Tongue (tissue), 2 donors: ENCODE data around the gene WASHC2C. TPM values are rescaled to one million over a fixed set of nuclear protein-coding genes. Genes with fewer than 3 reads are reported as not detected.
"Not testable (repeated sequence)": the region's sequence is repeated elsewhere in the genome, so short reads cannot be mapped to it uniquely, and the experiment has no call there.

Experiments
- DNase-seq: peaks from one replicate; pipeline ENCODE4 v3.0.0-alpha.2; 2015
- total RNA-seq: library from RNA; depleted of rRNA; stranded (reverse); fragments of >200 nt; gene quantifications from one replicate; pipeline ENCODE4 v1.2.3, GENCODE V29; 2014

WASHC2C gene, protein sequence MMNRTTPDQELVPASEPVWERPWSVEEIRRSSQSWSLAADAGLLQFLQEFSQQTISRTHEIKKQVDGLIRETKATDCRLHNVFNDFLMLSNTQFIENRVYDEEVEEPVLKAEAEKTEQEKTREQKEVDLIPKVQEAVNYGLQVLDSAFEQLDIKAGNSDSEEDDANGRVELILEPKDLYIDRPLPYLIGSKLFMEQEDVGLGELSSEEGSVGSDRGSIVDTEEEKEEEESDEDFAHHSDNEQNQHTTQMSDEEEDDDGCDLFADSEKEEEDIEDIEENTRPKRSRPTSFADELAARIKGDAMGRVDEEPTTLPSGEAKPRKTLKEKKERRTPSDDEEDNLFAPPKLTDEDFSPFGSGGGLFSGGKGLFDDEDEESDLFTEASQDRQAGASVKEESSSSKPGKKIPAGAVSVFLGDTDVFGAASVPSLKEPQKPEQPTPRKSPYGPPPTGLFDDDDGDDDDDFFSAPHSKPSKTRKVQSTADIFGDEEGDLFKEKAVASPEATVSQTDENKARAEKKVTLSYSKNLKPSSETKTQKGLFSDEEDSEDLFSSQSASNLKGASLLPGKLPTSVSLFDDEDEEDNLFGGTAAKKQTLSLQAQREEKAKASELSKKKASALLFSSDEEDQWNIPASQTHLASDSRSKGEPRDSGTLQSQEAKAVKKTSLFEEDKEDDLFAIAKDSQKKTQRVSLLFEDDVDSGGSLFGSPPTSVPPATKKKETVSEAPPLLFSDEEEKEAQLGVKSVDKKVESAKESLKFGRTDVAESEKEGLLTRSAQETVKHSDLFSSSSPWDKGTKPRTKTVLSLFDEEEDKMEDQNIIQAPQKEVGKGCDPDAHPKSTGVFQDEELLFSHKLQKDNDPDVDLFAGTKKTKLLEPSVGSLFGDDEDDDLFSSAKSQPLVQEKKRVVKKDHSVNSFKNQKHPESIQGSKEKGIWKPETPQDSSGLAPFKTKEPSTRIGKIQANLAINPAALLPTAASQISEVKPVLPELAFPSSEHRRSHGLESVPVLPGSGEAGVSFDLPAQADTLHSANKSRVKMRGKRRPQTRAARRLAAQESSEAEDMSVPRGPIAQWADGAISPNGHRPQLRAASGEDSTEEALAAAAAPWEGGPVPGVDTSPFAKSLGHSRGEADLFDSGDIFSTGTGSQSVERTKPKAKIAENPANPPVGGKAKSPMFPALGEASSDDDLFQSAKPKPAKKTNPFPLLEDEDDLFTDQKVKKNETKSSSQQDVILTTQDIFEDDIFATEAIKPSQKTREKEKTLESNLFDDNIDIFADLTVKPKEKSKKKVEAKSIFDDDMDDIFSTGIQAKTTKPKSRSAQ (N-terminal part only)
- total RNA-seq: 59.0 TPM

DNA sequence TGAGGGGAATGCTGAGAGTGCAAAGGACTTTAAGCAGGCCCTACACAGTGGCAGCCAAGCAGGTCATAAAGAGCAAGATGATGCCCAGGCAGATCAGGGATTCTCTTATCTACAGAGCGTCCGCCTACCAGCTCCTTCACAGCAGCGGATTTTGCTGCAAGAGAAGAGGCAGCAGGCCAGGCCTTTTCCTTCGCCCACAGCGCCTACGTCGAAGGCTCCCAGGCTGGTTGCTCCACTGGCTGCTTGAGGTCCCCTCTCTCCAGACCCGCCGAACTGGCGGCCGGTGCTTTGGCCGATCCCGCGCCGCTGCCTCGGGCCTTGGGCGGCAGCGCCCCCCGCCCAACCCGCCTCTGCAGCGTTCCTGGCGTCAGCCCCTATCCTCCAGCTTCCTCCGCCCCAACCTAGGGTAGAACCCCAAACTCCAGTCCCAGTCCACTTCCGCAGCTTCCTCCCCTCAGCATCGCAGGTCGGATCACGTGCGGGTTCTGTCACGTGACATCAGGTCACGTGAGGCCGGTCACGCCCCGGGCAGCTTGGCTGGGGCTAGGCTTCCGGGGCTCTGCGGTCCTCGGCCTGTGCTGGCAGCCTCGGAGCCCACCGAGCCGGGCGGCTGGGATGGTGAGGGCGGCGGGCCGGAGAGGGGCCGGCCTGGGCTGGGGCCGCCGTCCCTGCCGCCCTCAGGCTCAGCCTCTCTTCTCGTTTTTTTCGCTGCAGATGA, at the start of gene WASHC2C:
Gene WASHC2C (plus strand): TSS at position 564 of the 718 bp plus-strand sequence. CDS start 52 bp downstream, at position 616.
- DNase-seq: peak; percentile 93

DNA sequence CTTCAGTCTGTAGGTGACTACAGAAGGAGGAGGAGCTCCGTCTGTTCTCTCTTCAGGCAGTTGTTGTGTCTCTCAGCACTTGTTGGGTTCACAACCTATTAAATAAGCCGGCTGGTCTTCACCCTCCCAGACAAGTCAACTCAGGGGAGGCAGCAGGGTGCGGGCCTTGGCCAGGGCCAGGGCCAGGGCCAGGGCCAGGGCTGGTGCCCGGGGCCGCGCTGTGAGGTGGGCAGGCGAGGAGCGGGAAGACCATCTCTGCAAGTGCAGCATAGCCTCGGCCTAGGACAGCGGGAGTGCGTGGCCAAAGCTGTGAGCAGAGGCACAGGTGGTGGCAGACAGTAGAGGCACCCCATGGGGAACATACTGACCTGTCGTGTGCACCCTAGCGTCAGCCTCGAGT, 48.6 kb upstream of the WASHC2C start:
- not testable (repeated sequence) for DNase-seq

DNA sequence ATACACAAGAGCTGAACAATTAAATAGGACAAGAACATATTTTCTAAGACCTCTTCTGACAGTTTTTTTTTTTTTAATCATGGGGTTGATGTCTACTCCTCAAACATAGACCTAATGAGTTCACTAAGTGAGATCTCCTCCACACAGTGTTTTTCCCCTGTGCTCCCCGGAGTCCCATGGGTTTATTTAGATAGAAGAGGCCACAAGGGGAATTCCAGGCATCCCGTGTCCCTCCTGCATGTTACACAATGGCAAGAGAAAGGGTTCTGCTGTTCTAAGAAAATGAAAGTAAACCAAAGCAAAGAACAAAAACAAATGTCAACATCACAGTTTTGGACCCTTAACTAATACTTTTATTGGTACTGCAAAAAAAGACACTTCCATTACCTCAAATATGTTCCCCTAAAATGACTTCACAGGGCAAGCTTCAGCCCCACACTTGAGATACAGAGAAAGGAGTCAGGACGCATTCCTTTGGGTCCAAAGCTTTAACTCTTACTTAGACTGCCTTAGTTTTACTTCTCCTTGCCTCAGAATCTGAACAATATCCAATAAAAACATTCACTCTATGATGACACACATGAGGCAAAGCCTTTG, 16.8 kb upstream of the WASHC2C start:
- DNase-seq: not testable (repeated sequence)

DNA sequence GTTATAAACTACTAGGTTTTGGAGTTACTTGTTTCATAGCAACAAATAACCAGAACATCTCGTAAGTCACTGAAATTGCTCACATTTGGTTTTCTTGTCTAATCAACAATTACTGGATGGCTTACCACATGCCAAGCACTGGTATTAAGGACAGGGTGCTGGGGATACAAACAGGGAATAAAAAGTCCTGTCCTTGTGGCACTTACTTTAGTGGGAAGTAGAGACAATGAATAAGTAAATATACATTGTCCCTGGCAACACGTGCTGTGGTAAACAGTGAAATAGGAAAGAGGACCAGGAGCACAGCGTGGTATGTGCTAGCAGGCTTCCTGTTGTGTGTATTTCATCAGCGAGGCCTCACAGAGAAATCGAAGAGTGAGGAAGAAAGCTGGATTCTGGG, 15.8 kb upstream of the WASHC2C start:
- not testable (repeated sequence) for DNase-seq

DNA sequence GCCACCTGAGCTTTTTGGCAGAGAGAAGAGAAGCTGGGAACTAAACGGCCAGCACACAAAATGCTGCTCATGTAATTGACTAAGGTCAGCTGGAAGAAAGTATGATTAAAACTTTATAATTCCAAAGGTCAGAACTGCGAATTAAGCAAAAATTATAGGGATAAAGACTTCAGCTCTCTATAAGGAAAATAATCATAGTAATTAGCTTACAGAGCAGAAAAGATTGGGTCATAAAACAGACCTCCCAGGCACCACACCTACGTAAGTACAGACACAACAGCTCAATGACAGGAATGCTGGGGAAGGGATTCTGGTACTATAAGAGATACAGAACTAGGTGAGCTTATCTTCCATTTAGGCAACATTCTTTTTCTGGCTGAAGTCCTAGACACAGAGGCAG, 10.0 kb upstream of the WASHC2C start:
- not testable (repeated sequence) for DNase-seq

DNA sequence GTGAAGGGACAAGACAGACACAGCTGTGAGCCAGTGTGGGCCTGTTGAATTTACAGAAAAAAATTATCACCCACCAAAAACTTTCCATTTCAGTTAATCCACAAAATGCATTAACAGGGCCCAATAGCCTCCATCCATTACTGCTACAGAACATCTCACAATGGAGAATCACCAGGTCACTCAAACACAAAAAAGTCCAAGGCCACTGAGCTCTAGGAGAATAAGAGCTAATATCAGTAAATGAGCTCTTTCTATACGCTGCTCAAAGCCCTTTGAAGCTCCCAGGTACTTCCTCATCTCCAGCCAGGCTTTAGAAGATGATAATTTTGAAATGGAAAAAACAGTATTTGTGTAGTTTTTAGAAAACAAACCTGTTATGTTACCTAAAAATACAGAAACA, 9.4 kb upstream of the WASHC2C start:
- DNase-seq: not testable (repeated sequence)

DNA sequence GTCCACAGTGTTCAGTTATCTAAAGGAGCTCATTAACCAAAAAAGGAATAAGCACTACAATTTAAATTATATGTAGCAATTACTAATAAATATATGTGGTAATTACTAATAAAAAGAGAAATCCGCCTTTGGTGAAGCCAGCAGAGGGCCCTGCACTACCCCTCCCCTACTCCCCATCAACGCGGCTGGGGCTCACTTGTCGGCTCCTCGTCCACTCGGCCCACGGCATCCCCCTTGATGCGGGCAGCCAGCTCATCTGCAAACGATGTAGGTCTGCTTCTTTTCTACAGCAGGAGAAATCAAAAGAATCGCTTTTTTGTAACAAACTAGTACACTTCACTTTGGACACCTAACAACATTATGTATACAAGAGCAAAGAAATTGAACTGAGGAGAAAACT, 5.6 kb upstream of the WASHC2C start:
- DNase-seq: not testable (repeated sequence)

DNA sequence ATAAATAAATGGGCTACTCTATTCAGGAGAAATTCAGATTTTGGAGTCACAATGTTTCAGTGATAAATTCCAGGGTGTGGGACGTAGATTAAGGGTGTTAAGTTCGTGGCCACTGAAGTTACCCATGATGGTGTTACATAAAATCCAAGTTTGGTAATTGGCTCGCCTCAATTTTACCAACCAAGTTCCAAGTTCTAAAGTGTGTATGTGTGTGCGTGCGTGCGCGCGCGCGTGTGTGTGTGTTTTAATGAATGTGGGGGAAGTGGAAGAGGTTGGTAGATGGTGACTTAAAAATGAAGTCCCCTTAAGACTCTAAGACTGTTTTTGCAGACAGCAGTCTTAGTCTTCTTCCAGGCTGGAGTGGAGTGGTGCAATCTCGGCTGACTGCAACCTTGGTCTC, 3.2 kb upstream of the WASHC2C start:
- DNase-seq: not testable (repeated sequence)

DNA sequence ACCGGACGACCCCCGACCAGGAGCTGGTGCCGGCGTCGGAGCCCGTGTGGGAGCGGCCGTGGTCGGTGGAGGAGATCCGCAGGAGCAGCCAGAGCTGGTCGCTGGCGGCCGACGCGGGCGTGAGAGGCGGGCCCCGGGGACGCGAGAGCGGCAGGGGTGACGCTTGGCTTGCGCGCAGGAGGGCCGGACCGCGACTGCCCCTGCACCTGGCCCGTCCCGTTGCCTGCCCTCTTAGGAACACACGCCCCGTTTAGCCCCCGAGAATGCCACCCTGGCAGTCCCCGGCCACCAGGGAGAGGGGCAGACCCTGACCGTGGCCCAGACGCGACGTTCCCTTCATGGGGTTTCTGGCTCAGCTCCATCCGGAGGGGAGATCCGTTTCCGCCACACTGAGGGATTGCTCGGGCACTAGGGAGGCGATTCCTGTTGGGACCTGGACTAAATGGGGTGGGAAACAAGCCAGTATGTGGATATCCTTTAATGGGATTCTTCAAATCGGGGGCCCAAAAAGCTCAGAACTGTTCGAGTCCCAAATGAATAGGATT, 427 bp downstream of the WASHC2C start:
- DNase-seq: not testable (repeated sequence)

DNA sequence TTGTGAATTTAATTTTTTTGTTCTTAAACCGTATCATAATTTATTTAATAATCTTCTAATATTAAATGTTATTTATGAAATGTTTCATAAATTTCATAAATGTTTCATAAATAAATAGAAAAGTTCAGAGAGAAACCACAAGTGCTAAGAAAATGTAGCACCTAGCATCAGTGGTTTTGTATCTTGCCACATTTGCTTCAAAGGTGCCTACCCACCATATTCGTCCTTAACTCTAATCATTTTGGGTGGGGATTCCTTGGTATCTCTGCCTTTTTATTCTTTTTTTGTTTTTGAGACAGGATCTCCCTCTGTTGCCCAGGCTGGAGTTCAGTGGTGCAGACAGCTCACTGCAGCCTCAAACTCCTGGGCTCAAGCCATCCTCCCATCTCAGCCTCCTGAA, 7.4 kb downstream of the WASHC2C start:
- not testable (repeated sequence) for DNase-seq

DNA sequence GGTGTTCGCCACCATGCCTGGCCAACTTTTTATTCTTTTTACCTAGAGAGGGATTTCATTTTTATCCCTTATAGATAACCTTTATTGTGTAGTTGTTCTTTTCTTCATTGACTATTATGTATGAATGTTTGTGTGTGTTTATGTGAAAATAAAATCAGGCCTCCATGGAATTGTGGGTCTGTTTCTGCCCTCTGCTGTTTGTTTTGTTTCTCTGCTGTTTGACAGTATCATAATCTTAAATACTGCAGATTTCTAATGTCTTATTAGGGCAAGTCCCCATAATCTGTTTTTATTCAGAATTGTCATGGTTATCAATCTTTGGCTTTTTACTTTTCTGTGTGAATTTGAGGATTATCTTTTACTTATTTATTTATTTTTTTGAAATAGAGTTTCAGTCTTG, 7.8 kb downstream of the WASHC2C start:
- not testable (repeated sequence) for DNase-seq

DNA sequence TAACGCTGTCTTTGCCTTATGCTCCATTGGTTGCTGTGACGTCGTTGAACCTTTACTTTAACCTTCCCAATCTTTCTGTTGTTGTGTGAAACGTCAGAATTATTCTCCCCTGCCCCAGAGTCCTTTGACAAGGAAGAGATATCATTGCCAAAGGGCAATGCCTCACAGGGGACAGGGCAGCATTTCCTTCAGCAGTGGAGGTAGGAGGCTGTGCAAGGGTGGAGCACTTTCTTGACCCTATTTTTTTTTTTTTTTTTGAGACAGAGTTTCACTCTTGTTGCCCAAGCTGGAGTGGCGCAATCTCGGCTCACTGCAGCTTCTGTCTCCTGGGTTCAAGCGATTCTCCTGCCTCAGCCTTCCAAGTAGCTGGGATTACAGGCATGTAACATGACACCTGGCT, 14.5 kb downstream of the WASHC2C start:
- not testable (repeated sequence) for DNase-seq

DNA sequence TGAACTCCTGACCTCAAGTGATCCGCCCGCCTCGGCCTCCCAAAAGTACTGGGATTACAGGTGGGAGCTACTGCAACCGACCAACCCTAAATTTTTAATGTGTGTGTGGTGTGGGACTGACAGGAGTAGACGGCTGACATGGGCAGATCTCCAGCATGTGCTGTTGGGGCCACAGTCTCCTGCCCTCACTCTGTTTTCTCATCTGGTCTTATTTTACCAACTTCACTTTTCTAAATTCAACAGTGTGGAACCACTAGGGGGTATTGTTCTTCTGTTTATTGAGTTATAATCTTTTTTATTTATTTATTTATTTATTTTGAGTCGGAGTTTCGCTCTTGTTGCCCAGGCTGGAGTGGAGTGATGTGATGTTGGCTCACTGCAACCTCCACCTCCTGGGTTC, 14.9 kb downstream of the WASHC2C start:
- not testable (repeated sequence) for DNase-seq

DNA sequence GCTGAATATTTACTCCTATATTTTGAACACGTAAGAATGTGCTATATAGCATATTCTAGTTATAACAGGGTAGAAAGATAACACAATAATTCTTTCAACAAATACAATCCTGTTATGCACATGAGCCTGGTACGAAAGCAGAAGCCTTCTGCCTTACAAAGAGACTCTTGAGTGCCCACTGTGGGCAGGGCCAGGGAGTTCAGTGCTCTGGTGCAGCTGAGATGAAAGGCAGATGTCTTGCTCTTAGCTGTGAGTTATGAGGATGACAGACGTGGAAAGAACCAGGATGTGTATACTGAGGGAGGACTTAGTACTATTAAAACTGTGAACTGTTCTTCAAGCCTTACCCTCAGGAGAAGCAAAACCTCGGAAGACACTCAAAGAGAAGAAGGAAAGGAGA, 24.1 kb downstream of the WASHC2C start:
- DNase-seq: not testable (repeated sequence)

DNA sequence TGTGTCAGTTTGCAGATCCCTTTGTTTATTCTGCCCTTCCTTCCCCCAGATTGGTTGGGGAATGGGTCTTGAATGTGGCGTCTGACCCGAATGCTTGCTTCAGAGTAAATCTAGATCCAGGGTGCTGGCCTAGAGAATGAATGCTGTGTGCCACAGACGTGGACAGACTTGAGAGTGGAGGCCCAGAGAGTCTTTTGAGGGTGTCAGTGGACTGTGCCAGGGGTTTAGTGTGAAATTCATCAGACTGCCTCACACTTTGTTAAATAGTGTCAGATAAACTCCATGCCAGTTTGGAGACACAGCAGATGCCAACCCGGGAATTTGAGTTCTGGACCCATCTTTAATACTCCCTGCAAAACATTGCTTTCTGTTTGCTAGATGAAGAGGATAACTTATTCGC, 25.1 kb downstream of the WASHC2C start:
- DNase-seq: not testable (repeated sequence)

DNA sequence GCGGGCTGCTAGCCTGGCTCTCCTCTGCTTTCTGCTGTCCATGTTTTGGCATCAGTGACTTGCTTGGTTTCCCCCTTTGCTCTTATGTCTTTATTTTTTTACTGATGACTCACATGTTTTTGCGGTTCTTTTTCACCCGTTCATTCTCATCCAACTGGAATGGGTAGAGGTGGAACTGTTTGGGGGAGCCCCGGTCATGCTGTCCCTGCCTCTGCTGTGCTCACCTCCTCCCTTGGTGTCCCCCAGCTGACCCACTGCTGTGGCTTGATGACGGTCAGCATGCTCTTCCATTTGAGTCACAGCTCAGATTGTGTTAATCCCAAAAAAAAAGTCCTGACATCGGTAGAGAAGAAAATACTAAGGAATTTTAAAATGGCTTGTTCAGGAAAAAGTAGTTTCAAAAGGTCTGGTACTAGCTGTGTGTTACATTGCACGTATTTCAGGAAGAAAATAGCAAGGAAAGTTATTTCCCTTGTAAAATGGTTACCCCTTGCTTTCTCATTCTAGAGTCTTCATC, 27.0 kb downstream of the WASHC2C start:
- not testable (repeated sequence) for DNase-seq

DNA sequence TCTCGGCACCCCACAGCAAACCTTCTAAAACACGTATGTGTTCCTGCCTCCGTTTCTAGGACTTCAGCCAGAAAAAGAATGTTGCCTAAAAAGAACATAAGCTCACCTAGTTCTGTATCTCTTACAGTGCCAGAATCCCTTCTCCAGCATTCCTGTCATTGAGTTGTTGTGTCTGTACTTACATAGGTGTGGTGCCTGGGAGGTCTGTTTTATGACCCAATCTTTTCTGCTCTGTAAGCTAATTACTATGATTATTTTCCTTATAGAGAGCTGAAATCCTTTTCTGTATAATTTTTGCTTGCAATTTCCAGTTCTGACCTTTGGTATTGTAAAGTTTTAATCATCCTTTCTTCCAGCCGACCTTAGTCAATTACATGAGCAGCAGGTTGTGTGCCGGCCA, 28.0 kb downstream of the WASHC2C start:
- DNase-seq: not testable (repeated sequence)

DNA sequence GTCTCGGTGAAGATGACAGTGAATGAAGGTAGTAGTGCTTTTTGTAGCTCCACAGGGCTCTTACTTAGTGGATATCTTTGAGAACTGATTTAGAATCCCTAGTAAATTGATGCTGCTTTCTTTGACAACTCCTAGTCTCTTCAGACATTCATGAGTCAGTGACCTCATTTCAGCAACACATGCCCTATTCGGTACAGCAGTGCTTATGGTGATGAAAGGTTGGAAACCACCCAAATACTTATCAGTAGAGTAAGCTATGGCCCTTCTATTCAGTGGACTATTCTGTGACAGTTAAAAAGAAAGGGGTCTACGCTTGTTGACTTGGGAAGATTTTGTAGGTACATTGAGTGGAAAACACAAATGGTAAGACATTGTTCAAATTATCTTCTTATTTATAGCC, 29.0 kb downstream of the WASHC2C start:
- DNase-seq: not testable (repeated sequence)

DNA sequence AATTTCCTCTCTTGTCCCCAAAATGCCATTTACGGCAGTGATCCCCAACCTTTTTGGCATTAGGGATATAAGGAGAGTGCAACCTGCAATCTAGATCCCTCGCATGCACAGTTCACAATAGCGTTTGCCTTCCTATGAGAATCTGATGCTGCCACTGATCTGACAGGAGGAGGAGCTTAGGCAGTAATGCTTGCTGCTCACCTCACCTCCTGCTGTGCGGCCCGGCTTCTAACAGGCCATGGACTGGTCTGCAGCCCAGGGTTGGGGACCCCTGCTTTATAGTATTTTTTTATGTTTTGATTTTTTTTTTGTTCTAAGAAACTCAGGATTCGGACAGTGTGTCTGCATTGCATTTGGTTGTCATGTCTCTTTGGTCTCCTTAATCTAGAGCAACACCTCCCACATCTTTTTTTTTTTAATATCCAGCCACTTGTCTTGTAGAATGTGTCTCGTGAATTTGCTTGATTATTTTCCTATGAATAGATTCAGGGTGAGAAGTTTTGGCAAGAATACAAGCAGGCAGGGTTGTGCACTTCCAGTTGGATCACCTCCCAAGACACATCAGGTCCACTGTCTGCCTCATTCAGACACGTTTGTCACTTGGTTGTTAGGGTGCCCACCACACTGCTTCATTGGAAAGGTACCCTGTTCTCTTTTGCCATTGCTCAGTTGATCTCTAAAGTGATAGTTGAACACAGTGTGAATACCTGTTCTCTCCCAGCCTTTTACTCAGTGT, 30.8 kb downstream of the WASHC2C start:
- not testable (repeated sequence) for DNase-seq

DNA sequence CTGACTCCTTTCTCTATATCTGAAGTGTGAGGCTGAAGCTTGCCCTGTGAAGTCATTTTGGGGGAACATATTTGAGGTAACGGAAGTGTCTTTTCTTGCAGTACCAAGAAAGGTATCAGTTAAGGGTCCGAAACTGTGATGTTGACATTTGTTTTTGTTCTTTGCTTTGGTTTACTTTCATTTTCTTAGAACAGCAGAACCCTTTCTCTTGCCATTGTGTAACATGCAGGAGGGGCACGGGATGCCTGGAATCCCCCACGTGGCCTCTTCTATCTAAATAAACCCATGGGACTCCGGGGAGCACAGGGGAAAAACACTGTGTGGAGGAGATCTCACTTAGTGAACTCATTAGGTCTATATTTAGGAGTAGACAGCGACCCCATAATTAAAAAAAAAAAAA, 34.6 kb downstream of the WASHC2C start:
- not testable (repeated sequence) for DNase-seq
